Measurements from ENCODE around the gene GTF2F2. TPM values are rescaled to one million over a fixed set of nuclear protein-coding genes. Genes with fewer than 3 reads are reported as not detected.

Gene GTF2F2
- total RNA-seq, 3 donors from 2014 or later (not counting 1 experiment from before 2014, with no cell fraction given) = 13.6 to 16.4 (median 15.7) TPM

- H3K4me1 ChIP-seq (ENCODE audit: control insufficient read depth, insufficient read depth, low read length) = peaks cover 46% of the 10 kb centered on the region
- intact Hi-C loops (cut with micrococcal nuclease) = no loop called here
- no peaks in the 10 kb centered on the region for H3K9me3 ChIP-seq (ENCODE audit: control insufficient read depth, insufficient read depth, low read length)
- H3K36me3 Mint-ChIP-seq = peaks cover 21% of the 10 kb centered on the region
- H3K9me3 Mint-ChIP-seq = no peaks in the 10 kb centered on the region
- ATAC-seq (no peak), DNase-seq (no peak)
- H3K4me1 Mint-ChIP-seq = peaks cover 71 to 77% of the 10 kb centered on the region in 2 donors
- H3K36me3 ChIP-seq (ENCODE audit: control insufficient read depth, insufficient read depth, low read length) = peaks cover 28% of the 10 kb centered on the region
- H3K27ac Mint-ChIP-seq = peak overlapping the region; percentile 72 to 83
- no peak overlapping the region for H3K4me3 ChIP-seq (ENCODE audit: low read length)
- H3K27me3 ChIP-seq (ENCODE audit: control insufficient read depth, insufficient read depth, low read length) = no peaks in the 10 kb centered on the region
- H3K4me3 Mint-ChIP-seq = peak overlapping the region; percentile 62
- no peaks in the 10 kb centered on the region for H3K27me3 Mint-ChIP-seq (ENCODE audit: low read depth in 2 of 2)
- 56% methylated on average over 3 of the region's 3 CpGs for WGBS (ENCODE audit: insufficient coverage)
- peak overlapping the region; percentile 46 for H3K27ac ChIP-seq (ENCODE audit: low read length)
- TF ChIP-seq CTCF (IDR thresholded peaks at IDR 0.05) = no peak
Measured at GRCh38 chr13:45333251-45333976, 213.1 kb downstream of the GTF2F2 start.

Other genes starting within 250 kb of the GTF2F2 start
- gene NUFIP1, start 131.0 kb upstream of the GTF2F2 start, total RNA-seq = 1 to 10 TPM; 4.1 to 6.2 (median 4.4) TPM
- 10 to 100 TPM; 32.4 to 36.6 (median 36.0) TPM for gene GPALPP1, start 131.0 kb upstream of the GTF2F2 start, total RNA-seq
- gene KCTD4, start 80.5 kb downstream of the GTF2F2 start, total RNA-seq = not detected
- 1,000 to 10,000 TPM; 2,606 to 3,166 (median 3,085) TPM for gene TPT1, start 220.7 kb downstream of the GTF2F2 start, total RNA-seq